ENCODE data around the gene FAM168A. TPM values are rescaled to one million over a fixed set of nuclear protein-coding genes. Genes with fewer than 3 reads are reported as not detected.

The FAM168A gene
- total and polyA plus RNA-seq, 9 of the 15 experiments (the other 6 are each of a cell fraction or from before 2014, with no cell fraction given) = 0.44 to 7.2 (median 2.9) TPM

DNA sequence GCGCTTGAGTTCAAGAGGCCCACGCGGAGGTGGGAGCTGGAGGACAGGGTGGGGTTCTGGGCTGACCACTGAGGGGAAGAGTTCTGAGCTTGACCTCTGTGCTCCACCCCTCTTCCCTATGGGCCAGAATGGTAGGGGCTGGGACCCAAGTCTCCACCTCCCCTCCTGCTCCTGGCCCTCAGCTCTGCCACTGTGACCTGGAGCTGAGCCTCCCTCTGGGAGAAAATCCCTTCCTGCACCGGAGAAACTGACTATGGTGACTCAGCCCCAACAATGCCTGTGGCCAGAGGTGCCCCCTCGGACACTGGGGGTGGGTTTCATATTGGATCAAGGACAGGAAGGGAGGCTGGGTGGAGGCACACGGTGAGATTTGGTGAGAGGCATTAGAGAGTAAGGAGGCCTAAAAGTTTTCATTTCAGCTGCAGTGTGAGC lies 198.7 kb downstream of the FAM168A start:
- Histone ChIP-seq H3K27ac (ENCODE audit: extremely low read depth, low read depth, low read length) (no peak overlapping the region), H3K27me3 (ENCODE audit: control insufficient read depth in 2 of 2, insufficient read depth in 2 of 2, low read length in 2 of 2) (no peaks in the 10 kb centered on the region), H3K79me2 (ENCODE audit: control insufficient read depth, insufficient read depth, low read length) (no peaks in the 10 kb centered on the region), H3K4me2 (ENCODE audit: insufficient read depth, low read length) (no peak overlapping the region), H3K9ac (ENCODE audit: insufficient read depth in 1 of 2, low read depth in 2 of 2, low read length in 2 of 2) (peak overlapping the region in 1 of 2 experiments; percentile 56; a peak in 1 of 4 replicates), H2AFZ (ENCODE audit: low read depth, low read length) (no peak overlapping the region), H3K36me3 (ENCODE audit: control insufficient read depth, insufficient read depth, low read length) (peaks cover 33% of the 10 kb centered on the region; the same call in 2 of the 3 replicates), H4K20me1 (replicated peaks; ENCODE audit: control insufficient read depth, insufficient read depth, low read length) (0 out of 2 replicates have a peak, but pooled peaks cover 6% of the 10 kb centered on the region), H3K9me3 (replicated peaks; ENCODE audit: control insufficient read depth, insufficient read depth, low read depth, low read length) (no peaks in the 10 kb centered on the region), H3K4me3 (no peak overlapping the region), H3K9me1 (ENCODE audit: control insufficient read depth, insufficient read depth, low read length) (no peaks in the 10 kb centered on the region), H3K4me1 (replicated peaks in 1 of 2; ENCODE audit: control insufficient read depth in 2 of 2, insufficient read depth in 2 of 2, low read length in 2 of 2) (peaks cover 11 to 23% of the 10 kb centered on the region in 2 experiments; a peak in 4 of 5 replicates)
- no TSS peak for BruUV-seq (replicated peaks)
- TF ChIP-seq HMG20A (CRISPR knock-in tag; conservative IDR thresholded peaks at IDR 0.05) (no peak), POLR2A (conservative IDR thresholded peaks at IDR 0.05) (0 out of 2 replicates have a peak, but pooled peaks have one; percentile 2), SUPT5H (IDR thresholded peaks at IDR 0.05) (peak; percentile 23; the same call in 1 of the 2 replicates)
- in situ Hi-C loops (cut with MboI) (no loop called here), intact Hi-C loops (cut with micrococcal nuclease) (no loop called here)
- DNase-seq (ENCODE audit: extremely low read depth in 1 of 4, low spot score in 3 of 4) = no peak
- ChIA-PET POLR2A (interaction anchor here (0.7 to 1.6 kb wide), 9 partner anchors 9 to 272 kb away, joined by 3 to 6 read pairs (median 3); no protein-coding TSS in a partner anchor), CTCF (ENCODE audit: low intra/inter-chr PET ratio) (interaction anchor here (0.6 kb wide), 1 partner anchor 48 kb away, joined by 3 read pairs; no protein-coding TSS in a partner anchor)
- no peak for ATAC-seq
- FAIRE-seq = no peak
- WGBS (ENCODE audit: insufficient coverage, low coverage, missing lambda C conversion rate) = 48% methylated on average over 6 of the region's 6 CpGs

DNA sequence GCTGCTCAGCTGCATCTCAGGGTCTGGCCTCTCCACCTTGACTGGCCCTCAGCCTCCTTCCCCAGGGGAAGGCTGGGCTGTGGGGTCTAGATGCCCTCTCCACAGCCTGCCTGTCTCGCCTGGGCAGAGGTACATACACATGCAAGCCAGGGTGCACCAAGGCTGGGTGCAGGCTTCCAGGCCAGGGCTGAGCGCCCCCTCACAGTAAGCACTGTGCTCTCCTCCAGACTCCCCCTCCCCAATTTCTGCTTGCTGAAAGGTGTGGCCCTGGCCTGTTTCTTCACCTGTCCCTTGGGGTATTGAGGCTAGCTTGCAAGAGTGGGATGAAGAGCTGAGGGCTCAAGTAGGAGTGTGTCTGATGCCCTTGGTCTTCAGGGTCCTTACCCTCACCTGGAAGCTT lies 199.2 kb downstream of the FAM168A start:
- H3K9me3 ChIP-seq (replicated peaks; ENCODE audit: control insufficient read depth, insufficient read depth, low read depth, low read length) = no peaks in the 10 kb centered on the region
- intact Hi-C loops (cut with micrococcal nuclease) = no loop called here
- in situ Hi-C loops (cut with MboI) = no loop called here
- ATAC-seq (no peak), DNase-seq (ENCODE audit: extremely low read depth in 1 of 4, low spot score in 3 of 4) (no peak), FAIRE-seq (no peak)
- POLR2A ChIA-PET = interaction anchor here (0.7 to 1.6 kb wide), 6 partner anchors 8 to 273 kb away, joined by 3 to 6 read pairs (median 4); no protein-coding TSS in a partner anchor
- peaks cover 37% of the 10 kb centered on the region; the same call in 2 of the 3 replicates for H3K36me3 ChIP-seq (ENCODE audit: control insufficient read depth, insufficient read depth, low read length)
- no peaks in the 10 kb centered on the region for H3K27me3 ChIP-seq (ENCODE audit: control insufficient read depth in 2 of 2, insufficient read depth in 2 of 2, low read length in 2 of 2)
- H3K27ac ChIP-seq (ENCODE audit: extremely low read depth, low read depth, low read length) = no peak overlapping the region
- H3K4me2 ChIP-seq (ENCODE audit: insufficient read depth, low read length) = no peak overlapping the region
- H3K4me1 ChIP-seq (replicated peaks in 1 of 2; ENCODE audit: control insufficient read depth in 2 of 2, insufficient read depth in 2 of 2, low read length in 2 of 2) = peaks cover 8 to 23% of the 10 kb centered on the region in 2 experiments; a peak in 4 of 5 replicates
- H3K9ac ChIP-seq (ENCODE audit: insufficient read depth in 1 of 2, low read depth in 2 of 2, low read length in 2 of 2) = peak overlapping the region in 1 of 2 experiments; percentile 56; a peak in 2 of 4 replicates
- no TSS peak for BruUV-seq (replicated peaks)
- H3K9me1 ChIP-seq (ENCODE audit: control insufficient read depth, insufficient read depth, low read length) = no peaks in the 10 kb centered on the region
- no peak overlapping the region for H3K4me3 ChIP-seq
- 87% methylated on average over 2 of the region's 2 CpGs for WGBS (ENCODE audit: insufficient coverage, low coverage, missing lambda C conversion rate)
- CTCF ChIA-PET (ENCODE audit: low intra/inter-chr PET ratio) = no interaction called here
- no peak overlapping the region for H2AFZ ChIP-seq (ENCODE audit: low read depth, low read length)
- H3K79me2 ChIP-seq (ENCODE audit: control insufficient read depth, insufficient read depth, low read length) = no peaks in the 10 kb centered on the region
- 0 out of 2 replicates have a peak, but pooled peaks cover 8% of the 10 kb centered on the region for H4K20me1 ChIP-seq (replicated peaks; ENCODE audit: control insufficient read depth, insufficient read depth, low read length)
- TF ChIP-seq RHOXF2B (CRISPR knock-in tag; conservative IDR thresholded peaks at IDR 0.05) (no peak), JUNB (CRISPR knock-in tag; conservative IDR thresholded peaks at IDR 0.05) (no peak), ZBTB1 (CRISPR knock-in tag; IDR thresholded peaks at IDR 0.05; ENCODE audit: borderline replicate concordance, low read depth) (no peak)
- TF ChIP-seq, protein P1, sequence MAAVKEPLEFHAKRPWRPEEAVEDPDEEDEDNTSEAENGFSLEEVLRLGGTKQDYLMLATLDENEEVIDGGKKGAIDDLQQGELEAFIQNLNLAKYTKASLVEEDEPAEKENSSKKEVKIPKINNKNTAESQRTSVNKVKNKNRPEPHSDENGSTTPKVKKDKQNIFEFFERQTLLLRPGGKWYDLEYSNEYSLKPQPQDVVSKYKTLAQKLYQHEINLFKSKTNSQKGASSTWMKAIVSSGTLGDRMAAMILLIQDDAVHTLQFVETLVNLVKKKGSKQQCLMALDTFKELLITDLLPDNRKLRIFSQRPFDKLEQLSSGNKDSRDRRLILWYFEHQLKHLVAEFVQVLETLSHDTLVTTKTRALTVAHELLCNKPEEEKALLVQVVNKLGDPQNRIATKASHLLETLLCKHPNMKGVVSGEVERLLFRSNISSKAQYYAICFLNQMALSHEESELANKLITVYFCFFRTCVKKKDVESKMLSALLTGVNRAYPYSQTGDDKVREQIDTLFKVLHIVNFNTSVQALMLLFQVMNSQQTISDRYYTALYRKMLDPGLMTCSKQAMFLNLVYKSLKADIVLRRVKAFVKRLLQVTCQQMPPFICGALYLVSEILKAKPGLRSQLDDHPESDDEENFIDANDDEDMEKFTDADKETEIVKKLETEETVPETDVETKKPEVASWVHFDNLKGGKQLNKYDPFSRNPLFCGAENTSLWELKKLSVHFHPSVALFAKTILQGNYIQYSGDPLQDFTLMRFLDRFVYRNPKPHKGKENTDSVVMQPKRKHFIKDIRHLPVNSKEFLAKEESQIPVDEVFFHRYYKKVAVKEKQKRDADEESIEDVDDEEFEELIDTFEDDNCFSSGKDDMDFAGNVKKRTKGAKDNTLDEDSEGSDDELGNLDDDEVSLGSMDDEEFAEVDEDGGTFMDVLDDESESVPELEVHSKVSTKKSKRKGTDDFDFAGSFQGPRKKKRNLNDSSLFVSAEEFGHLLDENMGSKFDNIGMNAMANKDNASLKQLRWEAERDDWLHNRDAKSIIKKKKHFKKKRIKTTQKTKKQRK (IDR thresholded peaks at IDR 0.05; ENCODE audit: borderline replicate concordance, low read depth, low read length) = no peak
- TF ChIP-seq, protein P2, sequence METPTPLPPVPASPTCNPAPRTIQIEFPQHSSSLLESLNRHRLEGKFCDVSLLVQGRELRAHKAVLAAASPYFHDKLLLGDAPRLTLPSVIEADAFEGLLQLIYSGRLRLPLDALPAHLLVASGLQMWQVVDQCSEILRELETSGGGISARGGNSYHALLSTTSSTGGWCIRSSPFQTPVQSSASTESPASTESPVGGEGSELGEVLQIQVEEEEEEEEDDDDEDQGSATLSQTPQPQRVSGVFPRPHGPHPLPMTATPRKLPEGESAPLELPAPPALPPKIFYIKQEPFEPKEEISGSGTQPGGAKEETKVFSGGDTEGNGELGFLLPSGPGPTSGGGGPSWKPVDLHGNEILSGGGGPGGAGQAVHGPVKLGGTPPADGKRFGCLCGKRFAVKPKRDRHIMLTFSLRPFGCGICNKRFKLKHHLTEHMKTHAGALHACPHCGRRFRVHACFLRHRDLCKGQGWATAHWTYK (CRISPR knock-in tag; IDR thresholded peaks at IDR 0.05) = no peak
- TF ChIP-seq, protein P3, sequence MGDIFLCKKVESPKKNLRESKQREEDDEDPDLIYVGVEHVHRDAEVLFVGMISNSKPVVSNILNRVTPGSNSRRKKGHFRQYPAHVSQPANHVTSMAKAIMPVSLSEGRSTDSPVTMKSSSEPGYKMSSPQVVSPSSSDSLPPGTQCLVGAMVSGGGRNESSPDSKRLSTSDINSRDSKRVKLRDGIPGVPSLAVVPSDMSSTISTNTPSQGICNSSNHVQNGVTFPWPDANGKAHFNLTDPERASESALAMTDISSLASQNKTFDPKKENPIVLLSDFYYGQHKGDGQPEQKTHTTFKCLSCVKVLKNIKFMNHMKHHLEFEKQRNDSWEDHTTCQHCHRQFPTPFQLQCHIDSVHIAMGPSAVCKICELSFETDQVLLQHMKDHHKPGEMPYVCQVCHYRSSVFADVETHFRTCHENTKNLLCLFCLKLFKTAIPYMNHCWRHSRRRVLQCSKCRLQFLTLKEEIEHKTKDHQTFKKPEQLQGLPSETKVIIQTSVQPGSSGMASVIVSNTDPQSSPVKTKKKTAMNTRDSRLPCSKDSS (IDR thresholded peaks at IDR 0.05; ENCODE audit: low read depth, partially characterized antibody) = no peak
